ENCODE data around the gene MAPK10.

- TF ChIP-seq TAF1 (IDR thresholded peaks at IDR 0.05; ENCODE audit: borderline replicate concordance, insufficient read depth, low read length) (no peak), REST (IDR thresholded peaks at IDR 0.05; ENCODE audit: insufficient read depth in 1 of 2, low read depth in 2 of 2, low read length in 2 of 2) (no peak), POLR2AphosphoS5 (IDR thresholded peaks at IDR 0.05; ENCODE audit: low read depth, low read length) (no peak)
Measured at GRCh38 chr4:86032476-86033022, 327.3 kb downstream of the MAPK10 start.

Data from PFSK-1 (cell line).